HG02763 (cell line): Measurements from ENCODE around the gene GGA1.
A peak's percentile ranks its signal among the peaks of the same experiment; 100 is the strongest.
"Not testable (repeated sequence)": the region's sequence is repeated elsewhere in the genome, so short reads cannot be mapped to it uniquely, and the experiment has no call there.

Source experiments
- ATAC-seq: cut with Tn5 transposase; IDR thresholded peaks from one replicate; pipeline ENCODE4 v1.9.1; 2021; ENCODE audit warnings: mild to moderate bottlenecking, moderate library complexity; ENCODE audit not compliant: unreplicated experiment

Gene GGA1

GRCh38 chr22:37607010-37607934, 1.4 kb upstream of the GGA1 start:
- no peak for ATAC-seq

GRCh38 chr22:37607935-37608476, 628 bp upstream of the GGA1 start:
- peak; percentile 7 for ATAC-seq

GRCh38 chr22:37609240-37610152, 862 bp downstream of the GGA1 start:
- no peak for ATAC-seq

- not testable (repeated sequence) for ATAC-seq
Observed at GRCh38 chr22:37610153-37610475, 1.5 kb downstream of the GGA1 start.

- ATAC-seq, result no peak
Observed at GRCh38 chr22:37610480-37611129, 2.0 kb downstream of the GGA1 start.

- ATAC-seq, result no peak
Observed at GRCh38 chr22:37611207-37611606, 2.6 kb downstream of the GGA1 start.

- ATAC-seq, result no peak
Observed at GRCh38 chr22:37616201-37617083, 7.8 kb downstream of the GGA1 start.

GRCh38 chr22:37617431-37617830, 8.8 kb downstream of the GGA1 start:
- no peak for ATAC-seq

GRCh38 chr22:37618072-37618656, 9.5 kb downstream of the GGA1 start:
- no peak for ATAC-seq

GRCh38 chr22:37618674-37619073, 10.0 kb downstream of the GGA1 start:
- ATAC-seq, result no peak

GRCh38 chr22:37619991-37620390, 11.4 kb downstream of the GGA1 start:
- no peak for ATAC-seq

- ATAC-seq, result no peak
Observed at GRCh38 chr22:37621352-37621860, 12.8 kb downstream of the GGA1 start.

- no peak for ATAC-seq
Observed at GRCh38 chr22:37623075-37624016, 14.7 kb downstream of the GGA1 start.

GRCh38 chr22:37624017-37624365, 15.4 kb downstream of the GGA1 start:
- ATAC-seq, result no peak

- ATAC-seq, result no peak
Observed at GRCh38 chr22:37624876-37625275, 16.2 kb downstream of the GGA1 start.

GRCh38 chr22:37625737-37626136, 17.1 kb downstream of the GGA1 start:
- no peak for ATAC-seq

- no peak for ATAC-seq
Observed at GRCh38 chr22:37626144-37626543, 17.5 kb downstream of the GGA1 start.

GRCh38 chr22:37626556-37627075, 18.0 kb downstream of the GGA1 start:
- no peak for ATAC-seq
